ENCODE measurements around the gene SP5. TPM values are rescaled to one million over a fixed set of nuclear protein-coding genes. Genes with fewer than 3 reads are reported as not detected.
"Not testable (repeated sequence)": the region's sequence is repeated elsewhere in the genome, so short reads cannot be mapped to it uniquely, and the experiment has no call there.

The SP5 gene
- total RNA-seq, 1 donor from 2014 or later: 0.32 TPM

DNA sequence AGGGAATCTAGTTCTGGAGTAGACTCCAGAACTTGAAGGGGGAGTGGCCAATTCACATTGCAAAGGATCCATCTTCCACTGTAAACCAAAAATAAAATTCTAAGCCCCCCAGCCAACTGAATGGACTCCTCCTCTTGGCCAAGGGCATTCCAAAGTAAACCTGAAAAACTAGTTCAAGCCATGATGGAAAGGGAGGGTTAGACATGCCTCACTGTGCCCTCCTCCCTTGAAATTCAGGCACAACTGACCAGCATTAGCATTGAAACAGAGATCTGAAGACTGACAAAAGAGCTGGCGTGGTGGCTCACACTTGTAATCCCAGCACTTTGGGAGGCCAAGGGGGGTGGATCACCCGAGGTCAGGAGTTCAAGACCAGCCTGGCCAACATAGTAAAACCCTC, 19.5 kb downstream of the SP5 start:
- peaks cover 22% of the 10 kb centered on the region for H3K27me3 Mint-ChIP-seq (ENCODE audit: low read depth)
- H3K27ac Mint-ChIP-seq; H3K4me3 Mint-ChIP-seq (ENCODE audit: low read depth); intact Hi-C loops (cut with micrococcal nuclease); H3K9me3 Mint-ChIP-seq; H3K36me3 Mint-ChIP-seq (ENCODE audit: low read depth); DNase-seq (ENCODE audit: low spot score); H3K4me1 Mint-ChIP-seq (ENCODE audit: low read depth): not testable (repeated sequence)

DNA sequence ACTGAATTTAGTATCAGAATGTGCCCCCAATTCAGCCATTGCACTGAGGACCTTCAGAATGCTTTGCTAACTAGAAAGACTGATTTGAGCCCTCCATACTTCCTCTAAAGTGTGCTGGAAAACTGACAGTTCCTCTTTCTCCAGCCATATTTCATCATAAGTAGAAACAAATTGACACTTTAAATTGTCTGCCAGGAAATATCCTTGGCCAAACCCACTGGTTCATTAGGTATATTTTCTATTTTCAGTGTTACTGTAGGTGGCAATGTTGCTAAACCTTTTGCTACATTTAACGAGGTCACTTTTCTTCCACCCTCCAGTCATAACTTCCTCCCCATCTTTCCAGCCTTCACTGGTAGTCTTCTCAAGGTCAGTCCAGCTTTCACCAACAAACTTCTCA, 21.5 kb downstream of the SP5 start:
- no peak overlapping the region for H3K27ac Mint-ChIP-seq
- no peak for DNase-seq (ENCODE audit: low spot score)
- H3K9me3 Mint-ChIP-seq: no peaks in the 10 kb centered on the region
- intact Hi-C loops (cut with micrococcal nuclease): no loop called here
- H3K36me3 Mint-ChIP-seq (ENCODE audit: low read depth): no peaks in the 10 kb centered on the region
- H3K4me3 Mint-ChIP-seq (ENCODE audit: low read depth): no peak overlapping the region
- H3K4me1 Mint-ChIP-seq (ENCODE audit: low read depth): no peaks in the 10 kb centered on the region
- H3K27me3 Mint-ChIP-seq (ENCODE audit: low read depth): peaks cover 14% of the 10 kb centered on the region

GRCh38 chr2:170737406-170737805, 22.3 kb downstream of the SP5 start:
- H3K9me3 Mint-ChIP-seq: no peaks in the 10 kb centered on the region
- H3K4me1 Mint-ChIP-seq (ENCODE audit: low read depth): no peaks in the 10 kb centered on the region
- intact Hi-C loops (cut with micrococcal nuclease): no loop called here
- H3K27me3 Mint-ChIP-seq (ENCODE audit: low read depth): peaks cover 13% of the 10 kb centered on the region
- no peak for DNase-seq (ENCODE audit: low spot score)
- no peak overlapping the region for H3K27ac Mint-ChIP-seq
- no peak overlapping the region for H3K4me3 Mint-ChIP-seq (ENCODE audit: low read depth)
- no peaks in the 10 kb centered on the region for H3K36me3 Mint-ChIP-seq (ENCODE audit: low read depth)

DNA sequence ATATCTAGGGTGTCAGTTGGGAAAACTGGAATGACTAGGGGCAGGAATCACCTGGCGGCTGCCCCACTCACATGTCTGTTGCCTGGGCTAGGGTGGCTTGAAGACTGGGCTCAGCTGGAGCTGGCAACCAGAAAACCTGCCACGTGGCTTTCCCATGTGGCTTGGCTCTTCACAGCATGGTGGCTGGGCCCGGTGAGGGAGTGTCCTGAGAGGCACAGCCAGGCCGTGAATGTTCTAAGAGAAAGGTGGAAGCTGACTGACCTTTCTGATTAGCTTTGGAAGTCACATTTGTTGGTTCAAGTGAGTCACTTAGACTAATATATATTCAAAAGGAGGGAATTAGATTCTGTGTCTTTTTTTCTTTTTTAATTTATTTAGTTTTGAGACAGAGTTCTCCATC, 22.7 kb downstream of the SP5 start:
- intact Hi-C loops (cut with micrococcal nuclease): no loop called here
- Mint-ChIP-seq H3K36me3 (ENCODE audit: low read depth) (no peaks in the 10 kb centered on the region), H3K27me3 (ENCODE audit: low read depth) (peaks cover 11% of the 10 kb centered on the region), H3K4me1 (ENCODE audit: low read depth) (no peaks in the 10 kb centered on the region), H3K9me3 (no peaks in the 10 kb centered on the region), H3K27ac (no peak overlapping the region), H3K4me3 (ENCODE audit: low read depth) (no peak overlapping the region)
- DNase-seq (ENCODE audit: low spot score): no peak

DNA sequence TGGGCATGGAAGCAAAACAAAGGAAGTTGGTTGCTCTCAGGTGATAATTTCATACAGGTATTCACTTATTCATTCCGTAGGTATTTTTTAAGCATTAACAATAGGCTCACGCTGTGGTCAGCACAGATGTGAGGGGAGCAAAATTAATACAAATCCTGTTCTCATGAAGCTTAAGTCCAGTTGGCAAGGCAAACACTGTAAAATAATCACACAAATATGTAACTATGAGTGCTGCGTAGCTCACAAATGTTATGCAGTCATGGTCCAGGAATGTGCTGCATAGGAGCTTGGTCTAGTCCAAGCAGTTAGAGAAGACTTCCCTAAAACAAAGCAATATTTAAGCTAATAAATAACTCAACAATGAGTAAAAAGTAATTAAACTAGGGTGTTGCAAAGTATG, 23.9 kb downstream of the SP5 start:
- Mint-ChIP-seq H3K36me3 (ENCODE audit: low read depth) (no peaks in the 10 kb centered on the region), H3K27me3 (ENCODE audit: low read depth) (peaks cover 12% of the 10 kb centered on the region)

DNA sequence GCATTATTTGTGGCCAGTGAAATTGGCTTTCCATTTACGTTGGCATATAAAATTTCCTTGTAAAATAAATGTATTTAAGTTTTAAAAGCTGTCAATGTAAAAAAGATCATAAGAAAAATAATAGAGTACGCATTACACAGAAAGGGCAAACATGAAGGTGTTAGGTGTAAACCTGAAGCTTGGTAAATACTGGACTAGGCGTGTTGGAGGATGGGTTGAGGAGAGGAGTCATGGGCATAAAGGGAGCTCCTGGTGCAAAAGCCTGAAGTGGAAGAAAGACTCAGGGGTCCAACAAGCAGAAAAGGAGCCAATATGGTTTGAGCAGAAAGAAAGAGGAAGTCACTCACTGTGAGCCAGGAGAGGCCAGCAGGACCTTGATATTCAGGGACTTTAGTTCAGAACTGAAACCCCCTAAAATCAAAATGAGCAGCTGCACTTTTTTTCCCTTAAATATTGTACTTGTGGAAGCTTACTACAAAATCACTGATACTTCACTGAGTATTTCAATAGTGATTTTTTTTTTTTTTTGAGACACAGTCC, 24.4 kb downstream of the SP5 start:
- Mint-ChIP-seq H3K4me3 (ENCODE audit: low read depth) (no peak overlapping the region), H3K27me3 (ENCODE audit: low read depth) (peaks cover 15% of the 10 kb centered on the region), H3K9me3 (no peaks in the 10 kb centered on the region), H3K36me3 (ENCODE audit: low read depth) (no peaks in the 10 kb centered on the region), H3K27ac (no peak overlapping the region), H3K4me1 (ENCODE audit: low read depth) (no peaks in the 10 kb centered on the region)
- intact Hi-C loops (cut with micrococcal nuclease): no loop called here
- no peak for DNase-seq (ENCODE audit: low spot score)

More for the DNA sequence above, 23.9 kb downstream of the SP5 start:
- H3K27ac Mint-ChIP-seq: no peak overlapping the region
- intact Hi-C loops (cut with micrococcal nuclease): no loop called here
- H3K4me1 Mint-ChIP-seq (ENCODE audit: low read depth): no peaks in the 10 kb centered on the region
- DNase-seq (ENCODE audit: low spot score): no peak
- no peaks in the 10 kb centered on the region for H3K9me3 Mint-ChIP-seq
- no peak overlapping the region for H3K4me3 Mint-ChIP-seq (ENCODE audit: low read depth)

GRCh38 chr2:170740660-170741059, 25.5 kb downstream of the SP5 start:
- Mint-ChIP-seq H3K4me3 (ENCODE audit: low read depth) (no peak overlapping the region), H3K27ac (no peak overlapping the region), H3K36me3 (ENCODE audit: low read depth) (no peaks in the 10 kb centered on the region), H3K9me3 (no peaks in the 10 kb centered on the region), H3K27me3 (ENCODE audit: low read depth) (peaks cover 19% of the 10 kb centered on the region), H3K4me1 (ENCODE audit: low read depth) (no peaks in the 10 kb centered on the region)
- intact Hi-C loops (cut with micrococcal nuclease): no loop called here
- DNase-seq (ENCODE audit: low spot score): no peak

GRCh38 chr2:170742000-170742399, 26.9 kb downstream of the SP5 start:
- no peak for DNase-seq (ENCODE audit: low spot score)
- Mint-ChIP-seq H3K36me3 (ENCODE audit: low read depth) (no peaks in the 10 kb centered on the region), H3K4me1 (ENCODE audit: low read depth) (no peaks in the 10 kb centered on the region), H3K9me3 (no peaks in the 10 kb centered on the region), H3K27ac (no peak overlapping the region), H3K4me3 (ENCODE audit: low read depth) (no peak overlapping the region), H3K27me3 (ENCODE audit: low read depth) (peaks cover 19% of the 10 kb centered on the region)
- intact Hi-C loops (cut with micrococcal nuclease): no loop called here

- no peak overlapping the region for H3K27ac Mint-ChIP-seq
- intact Hi-C loops (cut with micrococcal nuclease): no loop called here
- H3K36me3 Mint-ChIP-seq (ENCODE audit: low read depth): no peaks in the 10 kb centered on the region
- no peak overlapping the region for H3K4me3 Mint-ChIP-seq (ENCODE audit: low read depth)
- no peaks in the 10 kb centered on the region for H3K4me1 Mint-ChIP-seq (ENCODE audit: low read depth)
- no peak for DNase-seq (ENCODE audit: low spot score)
- peaks cover 26% of the 10 kb centered on the region for H3K27me3 Mint-ChIP-seq (ENCODE audit: low read depth)
- H3K9me3 Mint-ChIP-seq: no peaks in the 10 kb centered on the region
Observed at GRCh38 chr2:170742896-170743529, 27.9 kb downstream of the SP5 start.

DNA sequence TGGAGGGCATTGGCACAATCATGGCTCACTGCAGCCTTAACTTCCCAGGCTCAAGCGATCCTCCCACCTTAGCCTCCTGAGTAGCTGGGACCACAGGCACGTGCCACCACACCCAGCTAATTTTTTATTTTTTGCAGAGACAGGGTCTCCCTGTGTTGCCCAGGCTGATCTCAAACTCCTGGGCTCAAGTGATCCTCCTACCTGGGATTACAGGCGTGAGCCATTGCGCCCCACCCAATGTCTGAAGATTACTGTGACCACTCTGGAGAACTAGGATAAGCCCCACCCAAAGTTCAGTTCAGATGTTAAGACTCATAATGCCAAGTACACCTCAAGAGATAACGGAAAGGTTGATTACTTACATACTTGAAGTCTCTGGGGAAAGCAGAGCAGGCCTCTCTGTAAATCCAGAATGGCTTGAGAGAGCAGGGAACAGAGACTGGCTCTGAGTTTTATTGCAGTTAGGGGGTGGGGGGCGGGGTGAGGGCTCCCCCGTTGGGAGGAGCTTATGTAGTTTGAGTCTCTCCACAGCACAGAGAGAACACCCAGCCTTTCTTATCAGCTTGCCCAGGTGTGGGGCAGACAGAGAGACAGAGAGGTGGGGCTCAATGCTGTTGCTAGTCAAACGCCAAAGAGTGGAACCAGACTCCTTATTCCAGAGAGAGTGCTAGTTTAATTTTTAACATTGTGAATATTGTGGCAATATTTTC, 28.5 kb downstream of the SP5 start:
- Mint-ChIP-seq H3K4me3 (ENCODE audit: low read depth) (no peak overlapping the region), H3K9me3 (no peaks in the 10 kb centered on the region), H3K27ac (no peak overlapping the region), H3K27me3 (ENCODE audit: low read depth) (peaks cover 29% of the 10 kb centered on the region), H3K4me1 (ENCODE audit: low read depth) (no peaks in the 10 kb centered on the region), H3K36me3 (ENCODE audit: low read depth) (no peaks in the 10 kb centered on the region)
- intact Hi-C loops (cut with micrococcal nuclease): no loop called here
- no peak for DNase-seq (ENCODE audit: low spot score)

GRCh38 chr2:170744248-170745002, 29.3 kb downstream of the SP5 start:
- peaks cover 32% of the 10 kb centered on the region for H3K27me3 Mint-ChIP-seq (ENCODE audit: low read depth)
- no peak overlapping the region for H3K4me3 Mint-ChIP-seq (ENCODE audit: low read depth)
- no peaks in the 10 kb centered on the region for H3K9me3 Mint-ChIP-seq

GRCh38 chr2:170745305-170745704, 30.2 kb downstream of the SP5 start:
- H3K9me3 Mint-ChIP-seq: no peaks in the 10 kb centered on the region
- H3K27ac Mint-ChIP-seq: no peak overlapping the region
- intact Hi-C loops (cut with micrococcal nuclease): no loop called here
- H3K27me3 Mint-ChIP-seq (ENCODE audit: low read depth): peaks cover 36% of the 10 kb centered on the region
- H3K36me3 Mint-ChIP-seq (ENCODE audit: low read depth): no peaks in the 10 kb centered on the region
- DNase-seq (ENCODE audit: low spot score): no peak
- no peaks in the 10 kb centered on the region for H3K4me1 Mint-ChIP-seq (ENCODE audit: low read depth)
- no peak overlapping the region for H3K4me3 Mint-ChIP-seq (ENCODE audit: low read depth)

More at GRCh38 chr2:170744248-170745002, 29.3 kb downstream of the SP5 start:
- no peaks in the 10 kb centered on the region for H3K4me1 Mint-ChIP-seq (ENCODE audit: low read depth)
- no peaks in the 10 kb centered on the region for H3K36me3 Mint-ChIP-seq (ENCODE audit: low read depth)
- no peak overlapping the region for H3K27ac Mint-ChIP-seq
- intact Hi-C loops (cut with micrococcal nuclease): no loop called here
- no peak for DNase-seq (ENCODE audit: low spot score)

DNA sequence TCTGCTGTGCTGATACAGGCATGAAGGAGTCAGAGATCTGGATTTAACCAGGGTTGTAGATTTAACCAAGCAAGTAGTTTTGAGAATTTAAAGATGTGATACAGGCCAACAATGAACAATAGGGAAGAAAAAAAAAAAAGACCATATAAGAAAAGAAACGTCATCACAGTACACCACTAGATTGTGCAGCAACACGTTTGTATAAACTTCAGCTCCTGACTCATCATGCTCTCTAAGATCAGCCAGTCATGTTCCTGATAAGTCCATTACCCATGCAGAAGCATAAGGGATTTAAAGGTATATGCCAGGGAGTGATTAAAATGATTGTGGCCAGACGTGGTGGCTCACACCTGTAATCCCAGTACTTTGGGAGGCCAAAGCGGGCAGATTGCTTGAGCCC, 32.8 kb downstream of the SP5 start:
- H3K27ac Mint-ChIP-seq: no peak overlapping the region
- H3K4me1 Mint-ChIP-seq (ENCODE audit: low read depth): no peaks in the 10 kb centered on the region
- H3K9me3 Mint-ChIP-seq: no peaks in the 10 kb centered on the region
- H3K36me3 Mint-ChIP-seq (ENCODE audit: low read depth): no peaks in the 10 kb centered on the region
- intact Hi-C loops (cut with micrococcal nuclease): no loop called here
- no peak overlapping the region for H3K4me3 Mint-ChIP-seq (ENCODE audit: low read depth)
- no peak for DNase-seq (ENCODE audit: low spot score)
- H3K27me3 Mint-ChIP-seq (ENCODE audit: low read depth): peaks cover 49% of the 10 kb centered on the region
